Endothelial cell of umbilical vein (primary cell): ENCODE measurements around the gene CPLX1. TPM values are rescaled to one million over a fixed set of nuclear protein-coding genes. Genes with fewer than 3 reads are reported as not detected.

Source experiments
- BruUV-seq: library from RNA; stranded (reverse); fragments of 400-500 nt; replicated peaks from 2 replicates; lab custom pipeline; 2021; lab: Mats Ljungman, UMichigan
- CTCF ChIA-PET: fragments of 300-600, 350-600 bp; sonication (Branson Sonifier 250); formaldehyde crosslinking; loops from one replicate; lab custom pipeline; 2021; ENCODE audit warnings: antibody characterized with exemption, inconsistent platforms; lab: Charles Lee
- POLR2A ChIA-PET: fragments of 300-600, 350-600 bp; sonication (Branson Sonifier 250); formaldehyde crosslinking; loops from one replicate; lab custom pipeline; 2021; ENCODE audit warnings: antibody characterized with exemption, inconsistent platforms; lab: Charles Lee
- DNase-seq: peaks from one replicate; pipeline ENCODE4 v3.0.0-alpha.2; 2011; ENCODE audit warnings: low read depth, low spot score
- FAIRE-seq: peaks from 2 replicates; lab custom pipeline; 2011; peaks lifted over from hg19 to GRCh38; lab: Jason Lieb, UNC
- H2AFZ ChIP-seq: 2 replicates; pipeline ENCODE4 v1.6.0; 2012; ENCODE audit warnings: low read depth, low read length, control low read depth, inconsistent platforms
- H3K27ac ChIP-seq: 2 replicates; pipeline ENCODE4 v1.5.1; 2011; ENCODE audit warnings: low read depth, mild to moderate bottlenecking, control low read depth, low read length, moderate library complexity; ENCODE audit not compliant: insufficient read depth
- H3K27me3 ChIP-seq, 2 experiments: 2 replicates each; pipeline versions ENCODE4 v1.6.0 to v1.6.1; 2011; ENCODE audit warnings: low read length in 2 of 2, mixed read lengths in 1 of 2; ENCODE audit not compliant: control insufficient read depth in 2 of 2, insufficient read depth in 2 of 2
- H3K36me3 ChIP-seq, 2 experiments: 2 replicates in 1 of 2; 3 replicates in 1 of 2; pipeline ENCODE4 v1.5.1; 2011; ENCODE audit warnings: low read length in 2 of 2, mild to moderate bottlenecking in 1 of 2, moderate library complexity in 1 of 2; ENCODE audit not compliant: control insufficient read depth in 2 of 2, insufficient read depth in 2 of 2; ENCODE audit errors: extremely low read depth in 1 of 2
- H3K4me1 ChIP-seq: 3 replicates; pipeline ENCODE4 v1.5.1; 2011; ENCODE audit warnings: mild to moderate bottlenecking, low read length; ENCODE audit not compliant: control insufficient read depth, insufficient read depth; ENCODE audit errors: extremely low read depth
- H3K4me2 ChIP-seq: 2 replicates; pipeline ENCODE4 v1.6.1; 2011; ENCODE audit warnings: low read length, control low read depth, mixed read lengths; ENCODE audit not compliant: insufficient read depth
- H3K4me3 ChIP-seq, 3 experiments: fragments of 200-600 bp in 1 of 3; sonication (generic), shearing (Covaris generic) in 1 of 3; replicated peaks in 1 of 3; 2 replicates each; pipeline ENCODE4 v1.5.1; 2011 to 2016; ENCODE audit warnings: control low read depth in 3 of 3, low read length in 3 of 3, mild to moderate bottlenecking in 2 of 3, inconsistent platforms in 1 of 3, low read depth in 1 of 3, moderate library complexity in 1 of 3; ENCODE audit not compliant: insufficient read depth in 1 of 3
- H3K79me2 ChIP-seq: 2 replicates; pipeline ENCODE4 v1.6.0; 2012; ENCODE audit warnings: low read length, inconsistent platforms; ENCODE audit not compliant: control insufficient read depth, insufficient read depth
- H3K9ac ChIP-seq: replicated peaks from 2 replicates; pipeline ENCODE3; 2011; ENCODE audit warnings: low read length, control low read depth; ENCODE audit not compliant: insufficient read depth; ENCODE audit errors: extremely low read depth
- H3K9me1 ChIP-seq: replicated peaks from 3 replicates; pipeline ENCODE4 v1.6.0; 2011; ENCODE audit warnings: mild to moderate bottlenecking, low read length; ENCODE audit not compliant: control insufficient read depth, insufficient read depth; ENCODE audit errors: extremely low read depth
- H3K9me3 ChIP-seq: replicated peaks from 2 replicates; pipeline ENCODE4 v1.5.1; 2012; ENCODE audit warnings: low read length, inconsistent platforms; ENCODE audit not compliant: control insufficient read depth, insufficient read depth
- H4K20me1 ChIP-seq: replicated peaks from 2 replicates; pipeline ENCODE3; 2011; ENCODE audit warnings: mild to moderate bottlenecking, low read length; ENCODE audit not compliant: control insufficient read depth, insufficient read depth; ENCODE audit errors: extremely low read depth
- CTCF ChIP-seq, 2 donors: IDR thresholded peaks; 1 replicate in 1 of 2; 2 replicates in 1 of 2; pipeline ENCODE4 v1.5.1; 2011; ENCODE audit warnings: low read length in 2 of 2, mild to moderate bottlenecking in 2 of 2, moderate library complexity in 2 of 2, control low read depth in 1 of 2, inconsistent platforms in 1 of 2, low read depth in 1 of 2; ENCODE audit not compliant: insufficient read depth in 1 of 2; ENCODE audit errors: extremely low read depth in 1 of 2
- EZH2 ChIP-seq: IDR thresholded peaks from 2 replicates; pipeline ENCODE4 v1.6.1; 2012; ENCODE audit warnings: borderline replicate concordance, low read depth, mild to moderate bottlenecking, moderate library complexity, low read length, inconsistent platforms; ENCODE audit not compliant: severe bottlenecking
- FOS ChIP-seq: IDR thresholded peaks from 2 replicates; pipeline ENCODE4 v1.6.1; 2011; ENCODE audit warnings: mild to moderate bottlenecking, low read length, moderate library complexity, borderline replicate concordance; ENCODE audit not compliant: insufficient read depth
- GATA2 ChIP-seq: IDR thresholded peaks from 2 replicates; pipeline ENCODE4 v1.7.0; 2011; ENCODE audit warnings: low read depth, mild to moderate bottlenecking, moderate library complexity, mixed read lengths, low read length; ENCODE audit not compliant: insufficient read length, insufficient read depth
- JUN ChIP-seq: IDR thresholded peaks from 2 replicates; pipeline ENCODE4 v1.6.1; 2011; ENCODE audit warnings: borderline replicate concordance, low read depth; ENCODE audit not compliant: insufficient read length, insufficient read depth
- MAX ChIP-seq: IDR thresholded peaks from 2 replicates; pipeline ENCODE4 v1.6.1; 2011; ENCODE audit not compliant: insufficient read depth, insufficient read length
- MYC ChIP-seq: IDR thresholded peaks from one replicate; pipeline ENCODE4 v1.6.1; 2011; ENCODE audit warnings: mild to moderate bottlenecking, low read depth, low read length
- POLR2A ChIP-seq: IDR thresholded peaks from 2 replicates; pipeline ENCODE4 v1.6.1; 2012; ENCODE audit warnings: low read depth, mild to moderate bottlenecking, control low read depth, low read length
- POLR2AphosphoS5 ChIP-seq: IDR thresholded peaks from 2 replicates; pipeline ENCODE4 v1.6.1; 2012; ENCODE audit warnings: low read depth, mild to moderate bottlenecking, control low read depth, low read length, moderate library complexity; ENCODE audit not compliant: insufficient read depth
- dilution Hi-C: fragments of 300-500 bp; cut with MboI; formaldehyde crosslinking; loops from one replicate; pipeline ENCODE4 v1.15.0; 2019; ENCODE audit warnings: low sequenced_read_pairs; ENCODE audit not compliant: extremely low pct_ligation_motif_present
- intact Hi-C: fragments of 100-400 bp; cut with micrococcal nuclease; formaldehyde crosslinking; loops from one replicate; pipeline ENCODE4 v1.10.0; 2022
- polyA plus RNA-seq, 4 experiments: library from polyadenylated mRNA; depleted of rRNA in 3 of 4; stranded (reverse) in 3 of 4; unstranded in 1 of 4; fragments of >200 nt; gene quantifications; 2 replicates each; pipeline versions ENCODE4 v1.2.1 to v1.2.3, GENCODE V29; 2011 to 2012; ENCODE audit warnings: missing spikeins in 1 of 4
- total RNA-seq: library from RNA; stranded (reverse); gene quantifications from 2 replicates; pipeline ENCODE4 v1.2.3, GENCODE V29; 2021

Gene CPLX1
- total and polyA plus RNA-seq, 2 donors (not counting 3 experiments of a cell fraction or from before 2014, with no cell fraction given), result 1.0 to 1.8 TPM

- H3K4me1 ChIP-seq, result no peaks in the 10 kb centered on the region
- ChIA-PET POLR2A (no interaction called here), CTCF (no interaction called here)
- BruUV-seq, result no TSS peak
- no peak overlapping the region for H3K4me3 ChIP-seq
- no peak overlapping the region for H3K27ac ChIP-seq
- intact Hi-C loops, result no loop called here
- no peak for TF ChIP-seq MYC
- no peak for TF ChIP-seq POLR2A
- no peak for TF ChIP-seq JUN
- no peak for TF ChIP-seq EZH2
- TF ChIP-seq GATA2, result no peak
- H3K36me3 ChIP-seq, result peaks cover 3 to 10% of the 10 kb centered on the region in 2 experiments
- H4K20me1 ChIP-seq, result no peaks in the 10 kb centered on the region
- dilution Hi-C loops, result no loop called here
- no peaks in the 10 kb centered on the region for H3K9me3 ChIP-seq
- H3K9ac ChIP-seq, result no peak overlapping the region
- DNase-seq (no peak), FAIRE-seq (no peak)
- no peak overlapping the region for H2AFZ ChIP-seq
- H3K27me3 ChIP-seq, result no peaks in the 10 kb centered on the region
- no peaks in the 10 kb centered on the region for H3K79me2 ChIP-seq
- H3K9me1 ChIP-seq, result no peaks in the 10 kb centered on the region
- no peak overlapping the region for H3K4me2 ChIP-seq
These were observed 22.4 kb upstream of the CPLX1 start for GRCh38 chr4:848307-848691.

- no peak for DNase-seq
- Histone ChIP-seq H4K20me1 (no peaks in the 10 kb centered on the region), H3K27me3 (no peaks in the 10 kb centered on the region), H3K36me3 (peaks cover 3 to 6% of the 10 kb centered on the region in 2 experiments), H3K4me2 (no peak overlapping the region), H3K9me3 (no peaks in the 10 kb centered on the region), H3K9me1 (no peaks in the 10 kb centered on the region), H3K79me2 (no peaks in the 10 kb centered on the region), H3K27ac (no peak overlapping the region), H3K4me1 (no peaks in the 10 kb centered on the region), H3K9ac (no peak overlapping the region), H3K4me3 (no peak overlapping the region), H2AFZ (no peak overlapping the region)
- TF ChIP-seq MAX (no peak), JUN (no peak), EZH2 (no peak), POLR2AphosphoS5 (no peak), FOS (no peak), GATA2 (no peak), MYC (no peak), CTCF (IDR thresholded peaks at IDR 0.05; ENCODE audit: extremely low read depth in 1 of 2, insufficient read depth in 1 of 2, low read depth in 1 of 2, low read length in 2 of 2) (no peak), POLR2A (no peak)
- intact Hi-C loops (no loop called here), dilution Hi-C loops (no loop called here)
- ChIA-PET CTCF (interaction anchor here (1.3 kb wide), 2 partner anchors 103 to 141 kb away, joined by 3 read pairs; partner anchors contain the start of gene IDUA), POLR2A (no interaction called here)
- FAIRE-seq, result no peak
- BruUV-seq, result no TSS peak
These were observed 19.9 kb upstream of the CPLX1 start for GRCh38 chr4:845836-846251.
